Measurements from ENCODE around the gene VPS37C.

DNA sequence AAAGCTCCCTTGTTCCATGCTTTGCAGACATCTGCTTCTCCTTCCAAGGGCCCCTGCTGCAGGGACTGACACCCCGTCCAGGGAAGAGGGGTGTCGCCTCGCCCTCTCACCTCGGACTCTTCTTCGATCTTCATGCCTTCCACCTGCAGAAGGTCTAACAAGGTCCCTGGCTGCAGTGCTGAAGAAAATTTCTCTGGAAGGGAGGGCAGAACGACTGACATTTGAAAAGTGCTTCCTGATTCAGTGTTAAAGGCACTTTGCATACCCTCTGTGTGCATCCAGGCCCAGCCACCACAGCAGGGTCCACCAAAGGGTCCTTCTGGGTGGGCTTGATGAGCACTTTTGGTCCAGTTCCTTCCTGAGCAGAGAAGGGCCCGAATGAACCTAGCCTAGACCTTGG lies 28.1 kb downstream of the VPS37C start:
- TF ChIP-seq ATF3 (CRISPR knock-in tag; conservative IDR thresholded peaks at IDR 0.05) (no peak), ZBTB21 (CRISPR knock-in tag; IDR thresholded peaks at IDR 0.05; ENCODE audit: borderline replicate concordance) (no peak), NR2C2 (CRISPR knock-in tag; IDR thresholded peaks at IDR 0.05) (no peak), TCF7 (CRISPR knock-in tag; IDR thresholded peaks at IDR 0.05; ENCODE audit: low read depth) (no peak), USF2 (CRISPR knock-in tag; IDR thresholded peaks at IDR 0.05) (no peak), ZNF121 (CRISPR knock-in tag; IDR thresholded peaks at IDR 0.05) (no peak)
- TF ChIP-seq, protein P1, sequence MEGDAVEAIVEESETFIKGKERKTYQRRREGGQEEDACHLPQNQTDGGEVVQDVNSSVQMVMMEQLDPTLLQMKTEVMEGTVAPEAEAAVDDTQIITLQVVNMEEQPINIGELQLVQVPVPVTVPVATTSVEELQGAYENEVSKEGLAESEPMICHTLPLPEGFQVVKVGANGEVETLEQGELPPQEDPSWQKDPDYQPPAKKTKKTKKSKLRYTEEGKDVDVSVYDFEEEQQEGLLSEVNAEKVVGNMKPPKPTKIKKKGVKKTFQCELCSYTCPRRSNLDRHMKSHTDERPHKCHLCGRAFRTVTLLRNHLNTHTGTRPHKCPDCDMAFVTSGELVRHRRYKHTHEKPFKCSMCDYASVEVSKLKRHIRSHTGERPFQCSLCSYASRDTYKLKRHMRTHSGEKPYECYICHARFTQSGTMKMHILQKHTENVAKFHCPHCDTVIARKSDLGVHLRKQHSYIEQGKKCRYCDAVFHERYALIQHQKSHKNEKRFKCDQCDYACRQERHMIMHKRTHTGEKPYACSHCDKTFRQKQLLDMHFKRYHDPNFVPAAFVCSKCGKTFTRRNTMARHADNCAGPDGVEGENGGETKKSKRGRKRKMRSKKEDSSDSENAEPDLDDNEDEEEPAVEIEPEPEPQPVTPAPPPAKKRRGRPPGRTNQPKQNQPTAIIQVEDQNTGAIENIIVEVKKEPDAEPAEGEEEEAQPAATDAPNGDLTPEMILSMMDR (IDR thresholded peaks at IDR 0.05): no peak
